Raji (cell line): Measurements from ENCODE around the gene PTPN21.

Source experiments
- POLR2A ChIP-seq: IDR thresholded peaks from 2 replicates; pipeline ENCODE4 v1.6.1; 2011; ENCODE audit warnings: low read depth, low read length, control low read depth; ENCODE audit not compliant: insufficient read depth

PTPN21 gene

DNA sequence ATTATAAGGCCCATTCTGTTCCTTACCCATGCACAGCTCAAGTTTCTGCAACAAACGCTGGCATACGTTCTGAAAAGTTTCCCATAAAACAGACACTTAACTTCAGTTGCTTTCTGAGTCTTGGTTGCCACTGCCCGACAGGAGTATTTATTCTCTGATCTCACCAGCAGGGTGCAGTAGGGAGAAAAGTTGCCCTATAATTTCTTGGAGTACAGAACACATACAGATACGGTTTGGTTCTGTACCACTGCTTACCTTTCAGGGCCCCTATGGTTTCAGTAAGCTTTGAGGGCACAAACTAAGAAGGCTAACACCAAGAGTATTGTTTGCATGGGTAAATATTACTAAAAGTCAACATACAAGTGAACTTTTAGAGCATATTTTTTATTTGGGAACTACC lies 91.5 kb downstream of the PTPN21 start:
- TF ChIP-seq POLR2A, result no peak

DNA sequence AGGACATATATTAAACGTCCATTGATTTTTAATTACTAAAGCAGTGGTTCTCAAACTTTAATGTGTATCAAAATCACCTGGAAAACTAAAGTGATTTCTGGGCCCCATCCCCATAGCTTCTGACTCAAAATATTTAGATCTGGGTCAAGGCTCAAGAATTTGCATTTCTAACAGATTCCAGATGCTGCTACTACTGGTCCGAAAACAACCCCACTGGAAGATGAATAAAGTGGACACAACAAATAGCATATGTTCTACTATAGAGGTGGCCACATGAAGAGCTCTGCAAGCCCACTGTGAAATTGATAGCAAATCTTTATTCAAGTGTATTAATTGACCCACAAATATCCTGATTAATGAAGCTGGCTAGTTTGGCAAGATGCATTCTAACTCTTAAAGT lies 99.9 kb downstream of the PTPN21 start:
- no peak for TF ChIP-seq POLR2A

GRCh38 chr14:88452231-88452630 lies 102.6 kb downstream of the PTPN21 start:
- no peak for TF ChIP-seq POLR2A

GRCh38 chr14:88439088-88439487 lies 115.7 kb downstream of the PTPN21 start:
- TF ChIP-seq POLR2A, result no peak

DNA sequence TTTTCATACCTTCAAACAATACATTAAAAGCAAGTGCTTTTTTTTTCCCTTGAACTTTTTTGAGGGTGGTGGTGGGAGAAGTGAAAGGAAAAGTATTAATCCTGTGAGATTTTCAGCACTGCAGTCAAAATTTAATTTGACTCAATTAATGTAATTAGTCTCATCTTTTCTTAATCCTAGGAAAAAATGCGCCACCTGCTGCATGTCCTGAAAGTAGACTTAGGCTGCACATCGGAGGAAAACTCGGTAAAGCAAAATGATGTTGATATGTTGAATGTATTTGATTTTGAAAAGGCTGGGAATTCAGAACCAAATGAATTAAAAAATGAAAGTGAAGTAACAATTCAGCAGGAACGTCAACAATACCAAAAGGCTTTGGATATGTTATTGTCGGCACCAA lies 117.1 kb downstream of the PTPN21 start:
- TF ChIP-seq POLR2A, result no peak

- TF ChIP-seq POLR2A, result no peak
Measured at GRCh38 chr14:88430976-88431375, 123.8 kb downstream of the PTPN21 start.

DNA sequence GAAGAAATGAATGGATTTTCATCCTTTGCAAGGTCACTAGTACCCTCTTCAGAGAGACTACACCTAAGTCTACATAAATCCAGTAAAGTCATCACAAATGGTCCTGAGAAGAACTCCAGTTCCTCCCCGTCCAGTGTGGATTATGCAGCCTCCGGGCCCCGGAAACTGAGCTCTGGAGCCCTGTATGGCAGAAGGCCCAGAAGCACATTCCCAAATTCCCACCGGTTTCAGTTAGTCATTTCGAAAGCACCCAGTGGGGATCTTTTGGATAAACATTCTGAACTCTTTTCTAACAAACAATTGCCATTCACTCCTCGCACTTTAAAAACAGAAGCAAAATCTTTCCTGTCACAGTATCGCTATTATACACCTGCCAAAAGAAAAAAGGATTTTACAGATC lies 128.5 kb downstream of the PTPN21 start:
- no peak for TF ChIP-seq POLR2A

GRCh38 chr14:88424573-88424972 lies 130.2 kb downstream of the PTPN21 start:
- no peak for TF ChIP-seq POLR2A

GRCh38 chr14:88422919-88423650 lies 131.7 kb downstream of the PTPN21 start:
- TF ChIP-seq POLR2A, result no peak

GRCh38 chr14:88422047-88422446 lies 132.8 kb downstream of the PTPN21 start:
- TF ChIP-seq POLR2A, result no peak

- TF ChIP-seq POLR2A, result no peak
Measured at GRCh38 chr14:88421286-88421685, 133.5 kb downstream of the PTPN21 start.

GRCh38 chr14:88420187-88420586 lies 134.6 kb downstream of the PTPN21 start:
- TF ChIP-seq POLR2A, result no peak

GRCh38 chr14:88417594-88417993 lies 137.2 kb downstream of the PTPN21 start:
- TF ChIP-seq POLR2A, result no peak
